Measurements from ENCODE around the gene NXPE3.

The NXPE3 gene

DNA sequence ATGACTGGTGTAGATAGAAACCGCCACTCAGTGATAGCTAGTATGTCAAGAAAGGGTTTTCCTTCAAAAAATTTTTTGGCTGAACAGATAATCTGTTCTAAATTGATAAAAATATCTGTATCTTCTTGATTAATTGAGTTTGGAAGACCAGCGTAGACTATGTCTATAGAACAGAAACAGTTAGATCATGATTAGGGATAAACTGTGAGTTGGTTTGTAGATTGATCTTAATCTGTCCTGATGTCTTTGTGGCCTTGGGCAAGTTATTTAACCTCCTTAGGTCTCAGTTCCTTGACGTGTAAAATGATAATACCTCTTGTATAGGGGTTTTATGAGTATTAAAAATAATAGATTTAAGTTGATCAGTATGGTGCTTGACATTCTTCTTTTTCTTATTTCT, 75.0 kb downstream of the NXPE3 start:
- Histone ChIP-seq H3K9me3 (ENCODE audit: control insufficient read depth, insufficient read depth, low read depth, low read length) (no peaks in the 10 kb centered on the region), H3K4me1 (ENCODE audit: control insufficient read depth, insufficient read depth, low read length) (no peaks in the 10 kb centered on the region), H3K27ac (ENCODE audit: extremely low read depth, low read depth, low read length) (no peak overlapping the region), H3K36me3 (ENCODE audit: control insufficient read depth in 2 of 2, insufficient read depth in 1 of 2, low read length in 2 of 2) (peaks cover 37 to 75% of the 10 kb centered on the region in 2 experiments), H3K4me3 (ENCODE audit: low read depth, low read length) (no peak overlapping the region)
- TF ChIP-seq GLIS2 (tag by site-specific recombination; IDR thresholded peaks at IDR 0.05): no peak
- no peak for TF ChIP-seq ZNF624 (tag by site-specific recombination; IDR thresholded peaks at IDR 0.05)
- TF ChIP-seq ZNF707 (tag by site-specific recombination; IDR thresholded peaks at IDR 0.05): no peak
- TF ChIP-seq ZNF776 (tag by site-specific recombination; IDR thresholded peaks at IDR 0.05; ENCODE audit: borderline replicate concordance): no peak
- TF ChIP-seq ZBTB21 (tag by site-specific recombination; IDR thresholded peaks at IDR 0.05): no peak
- TF ChIP-seq, protein P1, sequence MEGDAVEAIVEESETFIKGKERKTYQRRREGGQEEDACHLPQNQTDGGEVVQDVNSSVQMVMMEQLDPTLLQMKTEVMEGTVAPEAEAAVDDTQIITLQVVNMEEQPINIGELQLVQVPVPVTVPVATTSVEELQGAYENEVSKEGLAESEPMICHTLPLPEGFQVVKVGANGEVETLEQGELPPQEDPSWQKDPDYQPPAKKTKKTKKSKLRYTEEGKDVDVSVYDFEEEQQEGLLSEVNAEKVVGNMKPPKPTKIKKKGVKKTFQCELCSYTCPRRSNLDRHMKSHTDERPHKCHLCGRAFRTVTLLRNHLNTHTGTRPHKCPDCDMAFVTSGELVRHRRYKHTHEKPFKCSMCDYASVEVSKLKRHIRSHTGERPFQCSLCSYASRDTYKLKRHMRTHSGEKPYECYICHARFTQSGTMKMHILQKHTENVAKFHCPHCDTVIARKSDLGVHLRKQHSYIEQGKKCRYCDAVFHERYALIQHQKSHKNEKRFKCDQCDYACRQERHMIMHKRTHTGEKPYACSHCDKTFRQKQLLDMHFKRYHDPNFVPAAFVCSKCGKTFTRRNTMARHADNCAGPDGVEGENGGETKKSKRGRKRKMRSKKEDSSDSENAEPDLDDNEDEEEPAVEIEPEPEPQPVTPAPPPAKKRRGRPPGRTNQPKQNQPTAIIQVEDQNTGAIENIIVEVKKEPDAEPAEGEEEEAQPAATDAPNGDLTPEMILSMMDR (tag by site-specific recombination; IDR thresholded peaks at IDR 0.05): no peak
- TF ChIP-seq, protein P2, sequence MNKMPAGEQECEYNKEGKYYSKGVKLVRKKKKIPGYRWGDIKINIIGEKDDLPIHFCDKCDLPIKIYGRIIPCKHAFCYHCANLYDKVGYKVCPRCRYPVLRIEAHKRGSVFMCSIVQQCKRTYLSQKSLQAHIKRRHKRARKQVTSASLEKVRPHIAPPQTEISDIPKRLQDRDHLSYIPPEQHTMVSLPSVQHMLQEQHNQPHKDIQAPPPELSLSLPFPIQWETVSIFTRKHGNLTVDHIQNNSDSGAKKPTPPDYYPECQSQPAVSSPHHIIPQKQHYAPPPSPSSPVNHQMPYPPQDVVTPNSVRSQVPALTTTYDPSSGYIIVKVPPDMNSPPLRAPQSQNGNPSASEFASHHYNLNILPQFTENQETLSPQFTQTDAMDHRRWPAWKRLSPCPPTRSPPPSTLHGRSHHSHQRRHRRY (tag by site-specific recombination; IDR thresholded peaks at IDR 0.05): no peak
- TF ChIP-seq SCRT2 (tag by site-specific recombination; IDR thresholded peaks at IDR 0.05): no peak
- no peak for TF ChIP-seq ZNF311 (tag by site-specific recombination; IDR thresholded peaks at IDR 0.05; ENCODE audit: borderline replicate concordance)
- no peak for TF ChIP-seq ZNF514 (tag by site-specific recombination; IDR thresholded peaks at IDR 0.05)
- no peak for TF ChIP-seq MYNN (tag by site-specific recombination; IDR thresholded peaks at IDR 0.05; ENCODE audit: borderline replicate concordance)
- no peak for TF ChIP-seq ZNF792 (tag by site-specific recombination; IDR thresholded peaks at IDR 0.05)
- TF ChIP-seq, protein P3, sequence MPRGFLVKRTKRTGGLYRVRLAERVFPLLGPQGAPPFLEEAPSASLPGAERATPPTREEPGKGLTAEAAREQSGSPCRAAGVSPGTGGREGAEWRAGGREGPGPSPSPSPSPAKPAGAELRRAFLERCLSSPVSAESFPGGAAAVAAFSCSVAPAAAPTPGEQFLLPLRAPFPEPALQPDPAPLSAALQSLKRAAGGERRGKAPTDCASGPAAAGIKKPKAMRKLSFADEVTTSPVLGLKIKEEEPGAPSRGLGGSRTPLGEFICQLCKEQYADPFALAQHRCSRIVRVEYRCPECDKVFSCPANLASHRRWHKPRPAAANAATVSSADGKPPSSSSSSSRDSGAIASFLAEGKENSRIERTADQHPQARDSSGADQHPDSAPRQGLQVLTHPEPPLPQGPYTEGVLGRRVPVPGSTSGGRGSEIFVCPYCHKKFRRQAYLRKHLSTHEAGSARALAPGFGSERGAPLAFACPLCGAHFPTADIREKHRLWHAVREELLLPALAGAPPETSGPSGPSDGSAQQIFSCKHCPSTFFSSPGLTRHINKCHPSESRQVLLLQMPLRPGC (tag by site-specific recombination; IDR thresholded peaks at IDR 0.05): no peak
- TF ChIP-seq ZBTB7A (tag by site-specific recombination; IDR thresholded peaks at IDR 0.05; ENCODE audit: low read depth): no peak
- no peak for TF ChIP-seq ZFHX2 (tag by site-specific recombination; conservative IDR thresholded peaks at IDR 0.05)
- TF ChIP-seq ZNF335 (tag by site-specific recombination; conservative IDR thresholded peaks at IDR 0.05): no peak
- TF ChIP-seq, protein P4, sequence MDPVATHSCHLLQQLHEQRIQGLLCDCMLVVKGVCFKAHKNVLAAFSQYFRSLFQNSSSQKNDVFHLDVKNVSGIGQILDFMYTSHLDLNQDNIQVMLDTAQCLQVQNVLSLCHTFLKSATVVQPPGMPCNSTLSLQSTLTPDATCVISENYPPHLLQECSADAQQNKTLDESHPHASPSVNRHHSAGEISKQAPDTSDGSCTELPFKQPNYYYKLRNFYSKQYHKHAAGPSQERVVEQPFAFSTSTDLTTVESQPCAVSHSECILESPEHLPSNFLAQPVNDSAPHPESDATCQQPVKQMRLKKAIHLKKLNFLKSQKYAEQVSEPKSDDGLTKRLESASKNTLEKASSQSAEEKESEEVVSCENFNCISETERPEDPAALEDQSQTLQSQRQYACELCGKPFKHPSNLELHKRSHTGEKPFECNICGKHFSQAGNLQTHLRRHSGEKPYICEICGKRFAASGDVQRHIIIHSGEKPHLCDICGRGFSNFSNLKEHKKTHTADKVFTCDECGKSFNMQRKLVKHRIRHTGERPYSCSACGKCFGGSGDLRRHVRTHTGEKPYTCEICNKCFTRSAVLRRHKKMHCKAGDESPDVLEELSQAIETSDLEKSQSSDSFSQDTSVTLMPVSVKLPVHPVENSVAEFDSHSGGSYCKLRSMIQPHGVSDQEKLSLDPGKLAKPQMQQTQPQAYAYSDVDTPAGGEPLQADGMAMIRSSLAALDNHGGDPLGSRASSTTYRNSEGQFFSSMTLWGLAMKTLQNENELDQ (tag by site-specific recombination; IDR thresholded peaks at IDR 0.05; ENCODE audit: low read depth): no peak
- CTCF ChIA-PET: interaction anchor here (0.5 to 1.0 kb wide), 2 partner anchors 11 to 345 kb away, joined by 3 to 4 read pairs; no protein-coding TSS in a partner anchor
- POLR2A ChIA-PET: no interaction called here

DNA sequence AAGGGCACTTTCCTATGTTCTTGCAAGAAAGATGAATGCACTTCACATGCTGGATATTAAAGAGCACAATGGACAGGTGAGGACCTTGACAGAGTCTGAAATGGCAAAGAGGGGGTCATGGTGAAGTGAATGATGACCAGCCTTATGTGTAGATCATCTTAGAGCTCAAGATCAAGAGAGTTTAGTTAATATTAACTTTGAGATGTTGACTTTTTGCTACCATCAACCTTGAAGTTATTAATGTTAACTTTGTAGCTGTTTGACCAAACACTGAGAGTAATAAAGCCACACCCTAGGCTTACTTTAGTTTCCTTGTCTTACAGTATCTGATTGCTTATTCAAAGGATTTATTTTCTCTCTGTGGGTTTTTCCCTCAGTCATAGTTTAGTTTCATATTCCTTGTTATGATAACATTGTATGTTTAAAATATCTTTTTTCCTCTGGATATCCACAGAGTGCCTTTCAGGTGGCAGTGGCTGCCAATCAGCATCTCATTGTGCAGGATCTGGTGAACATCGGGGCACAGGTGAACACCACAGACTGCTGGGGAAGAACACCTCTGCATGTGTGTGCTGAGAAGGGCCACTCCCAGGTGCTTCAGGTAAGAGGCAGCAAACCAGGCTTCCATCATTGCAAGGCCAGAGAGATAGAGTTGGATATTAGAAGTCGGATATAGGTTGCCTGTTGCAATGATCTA, 75.7 kb downstream of the NXPE3 start:
- H3K9me3 ChIP-seq (ENCODE audit: control insufficient read depth, insufficient read depth, low read depth, low read length): no peaks in the 10 kb centered on the region
- no peak overlapping the region for H3K27ac ChIP-seq (ENCODE audit: extremely low read depth, low read depth, low read length)
- no peak overlapping the region for H3K4me3 ChIP-seq (ENCODE audit: low read depth, low read length)
- ChIA-PET POLR2A (no interaction called here), CTCF (interaction anchor here (0.5 kb wide), 1 partner anchor 345 kb away, joined by 4 read pairs; no protein-coding TSS in a partner anchor)
- no peaks in the 10 kb centered on the region for H3K4me1 ChIP-seq (ENCODE audit: control insufficient read depth, insufficient read depth, low read length)
- peaks cover 40 to 83% of the 10 kb centered on the region in 2 experiments for H3K36me3 ChIP-seq (ENCODE audit: control insufficient read depth in 2 of 2, insufficient read depth in 1 of 2, low read length in 2 of 2)
- no peak for TF ChIP-seq KLF16 (tag by site-specific recombination; IDR thresholded peaks at IDR 0.05)
- TF ChIP-seq, protein P5, sequence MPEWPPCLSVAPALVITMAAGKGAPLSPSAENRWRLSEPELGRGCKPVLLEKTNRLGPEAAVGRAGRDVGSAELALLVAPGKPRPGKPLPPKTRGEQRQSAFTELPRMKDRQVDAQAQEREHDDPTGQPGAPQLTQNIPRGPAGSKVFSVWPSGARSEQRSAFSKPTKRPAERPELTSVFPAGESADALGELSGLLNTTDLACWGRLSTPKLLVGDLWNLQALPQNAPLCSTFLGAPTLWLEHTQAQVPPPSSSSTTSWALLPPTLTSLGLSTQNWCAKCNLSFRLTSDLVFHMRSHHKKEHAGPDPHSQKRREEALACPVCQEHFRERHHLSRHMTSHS (tag by site-specific recombination; IDR thresholded peaks at IDR 0.05): no peak
- TF ChIP-seq, protein P4 (tag by site-specific recombination; IDR thresholded peaks at IDR 0.05; ENCODE audit: low read depth): no peak
- no peak for TF ChIP-seq ZNF324 (tag by site-specific recombination; IDR thresholded peaks at IDR 0.05)
- TF ChIP-seq, protein P3 (tag by site-specific recombination; IDR thresholded peaks at IDR 0.05): no peak
- TF ChIP-seq ZNF654 (tag by site-specific recombination; IDR thresholded peaks at IDR 0.05; ENCODE audit: low read depth): no peak
- TF ChIP-seq ZNF561 (tag by site-specific recombination; IDR thresholded peaks at IDR 0.05; ENCODE audit: borderline replicate concordance): no peak
